Hepatocyte (in vitro differentiated cells): ENCODE results near the gene RHPN2.

ENCODE experiments used
- CTCF ChIP-seq: fragments of 200-600 bp; sonication (generic); IDR thresholded peaks from 2 replicates; pipeline ENCODE4 v1.5.1; 2016; ENCODE audit warnings: antibody characterized with exemption, mild to moderate bottlenecking; ENCODE audit not compliant: poor library complexity
- EZH2 ChIP-seq: fragments of 200-600 bp; sonication (generic); IDR thresholded peaks from 2 replicates; pipeline ENCODE4 v1.6.1; 2016; ENCODE audit warnings: antibody characterized with exemption, mild to moderate bottlenecking, borderline replicate concordance

GRCh38 chr19:33086955-33087354 is 22.3 kb upstream of the RHPN2 start:
- TF ChIP-seq CTCF (no peak), EZH2 (no peak)
